ENCODE data around the gene BOC. TPM values are rescaled to one million over a fixed set of nuclear protein-coding genes. Genes with fewer than 3 reads are reported as not detected.

Gene BOC
- total RNA-seq, 2 donors from 2014 or later, result 1.9 to 9.8 TPM

DNA sequence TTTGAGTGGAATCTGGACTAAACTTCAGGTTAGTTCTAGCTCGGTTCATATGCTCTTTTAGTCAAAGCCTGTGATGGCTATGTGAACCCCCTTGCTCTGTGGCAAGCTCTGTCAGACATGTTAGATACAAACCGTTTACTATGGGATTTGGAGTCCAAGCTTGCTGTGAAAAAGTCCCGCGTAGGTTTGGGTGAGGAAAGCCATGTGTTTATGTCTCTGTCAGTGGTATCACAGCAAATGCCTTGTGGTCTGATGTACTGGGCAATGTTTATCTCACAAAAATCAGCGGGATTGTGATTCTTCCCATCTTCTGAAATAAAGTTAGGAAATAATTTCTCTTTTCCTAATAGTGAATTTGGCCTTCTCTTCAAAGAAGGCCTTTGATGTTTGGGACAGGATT is 5.0 kb downstream of the BOC start:
- H3K27me3 ChIP-seq, result peaks cover 10% of the 10 kb centered on the region
- H3K9ac ChIP-seq (ENCODE audit: low read depth in 2 of 2, low read length in 2 of 2), result no peak overlapping the region
- H3K9me3 ChIP-seq, result no peaks in the 10 kb centered on the region
- DNase-seq, result no peak
- no peaks in the 10 kb centered on the region for H3K4me1 ChIP-seq
- intact Hi-C loops (cut with DNase I), result no loop called here
- TF ChIP-seq, protein P1, sequence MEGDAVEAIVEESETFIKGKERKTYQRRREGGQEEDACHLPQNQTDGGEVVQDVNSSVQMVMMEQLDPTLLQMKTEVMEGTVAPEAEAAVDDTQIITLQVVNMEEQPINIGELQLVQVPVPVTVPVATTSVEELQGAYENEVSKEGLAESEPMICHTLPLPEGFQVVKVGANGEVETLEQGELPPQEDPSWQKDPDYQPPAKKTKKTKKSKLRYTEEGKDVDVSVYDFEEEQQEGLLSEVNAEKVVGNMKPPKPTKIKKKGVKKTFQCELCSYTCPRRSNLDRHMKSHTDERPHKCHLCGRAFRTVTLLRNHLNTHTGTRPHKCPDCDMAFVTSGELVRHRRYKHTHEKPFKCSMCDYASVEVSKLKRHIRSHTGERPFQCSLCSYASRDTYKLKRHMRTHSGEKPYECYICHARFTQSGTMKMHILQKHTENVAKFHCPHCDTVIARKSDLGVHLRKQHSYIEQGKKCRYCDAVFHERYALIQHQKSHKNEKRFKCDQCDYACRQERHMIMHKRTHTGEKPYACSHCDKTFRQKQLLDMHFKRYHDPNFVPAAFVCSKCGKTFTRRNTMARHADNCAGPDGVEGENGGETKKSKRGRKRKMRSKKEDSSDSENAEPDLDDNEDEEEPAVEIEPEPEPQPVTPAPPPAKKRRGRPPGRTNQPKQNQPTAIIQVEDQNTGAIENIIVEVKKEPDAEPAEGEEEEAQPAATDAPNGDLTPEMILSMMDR (IDR thresholded peaks at IDR 0.05), result no peak
- H3K27ac ChIP-seq, result no peak overlapping the region
- no peaks in the 10 kb centered on the region for H3K36me3 ChIP-seq
- no peak overlapping the region for H3K4me3 ChIP-seq

DNA sequence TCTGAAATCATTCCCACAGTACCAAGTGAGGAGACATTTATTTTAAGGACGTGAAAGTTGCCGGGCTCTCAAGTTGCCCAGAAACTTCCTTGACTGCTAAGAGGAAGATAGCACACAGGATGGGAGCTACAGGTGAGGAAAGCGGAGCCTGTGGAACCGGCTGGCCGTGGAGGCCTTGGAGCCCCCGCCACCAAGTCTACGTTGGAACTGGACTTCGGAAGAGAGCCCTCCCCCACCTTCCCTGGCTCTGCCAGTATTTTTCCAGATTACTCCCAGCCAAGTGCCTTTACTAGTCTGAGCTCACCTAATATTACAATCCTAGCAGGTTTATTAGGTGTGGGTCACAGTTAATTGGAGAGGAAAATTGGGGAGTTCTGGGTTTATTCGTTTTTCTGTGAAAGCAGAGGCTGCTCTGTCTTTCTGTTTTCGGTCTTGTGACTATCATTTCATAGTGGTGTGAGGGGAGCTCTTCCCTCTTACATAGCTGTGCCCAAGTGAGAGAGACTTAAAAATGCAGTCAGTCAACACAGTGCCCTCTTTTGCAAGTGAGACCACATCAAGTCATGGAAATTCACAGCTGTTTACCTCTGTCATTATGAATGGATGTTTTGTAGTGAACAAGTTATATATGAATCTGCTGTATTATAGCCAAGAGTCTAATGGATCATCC is 6.8 kb downstream of the BOC start:
- no peak overlapping the region for H3K4me3 ChIP-seq
- no peaks in the 10 kb centered on the region for H3K36me3 ChIP-seq
- DNase-seq, result no peak
- intact Hi-C loops (cut with DNase I), result no loop called here
- no peaks in the 10 kb centered on the region for H3K27me3 ChIP-seq
- no peak overlapping the region for H3K27ac ChIP-seq
- H3K4me1 ChIP-seq, result no peaks in the 10 kb centered on the region
- TF ChIP-seq, protein P1 (IDR thresholded peaks at IDR 0.05), result no peak
- no peaks in the 10 kb centered on the region for H3K9me3 ChIP-seq
- no peak overlapping the region for H3K9ac ChIP-seq (ENCODE audit: low read depth in 2 of 2, low read length in 2 of 2)

DNA sequence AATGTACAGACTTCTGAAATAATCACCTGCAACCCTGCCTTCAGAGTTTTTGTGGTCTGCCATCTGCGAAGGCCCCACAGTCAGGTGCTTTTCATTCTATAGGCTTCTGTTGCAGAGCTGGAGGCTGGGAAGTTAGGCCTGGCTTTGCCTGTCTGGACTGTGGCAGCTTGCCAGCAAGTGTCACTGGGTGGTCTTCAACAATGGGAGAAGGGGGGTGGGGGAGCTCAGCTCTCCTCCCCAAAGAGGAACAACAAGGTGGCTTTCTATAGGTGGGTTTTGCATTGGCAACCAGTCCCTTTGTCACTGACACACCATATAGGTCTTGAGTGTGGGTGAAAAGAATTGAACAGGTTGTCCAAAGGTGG is 7.3 kb downstream of the BOC start:
- intact Hi-C loops (cut with DNase I), result no loop called here

DNA sequence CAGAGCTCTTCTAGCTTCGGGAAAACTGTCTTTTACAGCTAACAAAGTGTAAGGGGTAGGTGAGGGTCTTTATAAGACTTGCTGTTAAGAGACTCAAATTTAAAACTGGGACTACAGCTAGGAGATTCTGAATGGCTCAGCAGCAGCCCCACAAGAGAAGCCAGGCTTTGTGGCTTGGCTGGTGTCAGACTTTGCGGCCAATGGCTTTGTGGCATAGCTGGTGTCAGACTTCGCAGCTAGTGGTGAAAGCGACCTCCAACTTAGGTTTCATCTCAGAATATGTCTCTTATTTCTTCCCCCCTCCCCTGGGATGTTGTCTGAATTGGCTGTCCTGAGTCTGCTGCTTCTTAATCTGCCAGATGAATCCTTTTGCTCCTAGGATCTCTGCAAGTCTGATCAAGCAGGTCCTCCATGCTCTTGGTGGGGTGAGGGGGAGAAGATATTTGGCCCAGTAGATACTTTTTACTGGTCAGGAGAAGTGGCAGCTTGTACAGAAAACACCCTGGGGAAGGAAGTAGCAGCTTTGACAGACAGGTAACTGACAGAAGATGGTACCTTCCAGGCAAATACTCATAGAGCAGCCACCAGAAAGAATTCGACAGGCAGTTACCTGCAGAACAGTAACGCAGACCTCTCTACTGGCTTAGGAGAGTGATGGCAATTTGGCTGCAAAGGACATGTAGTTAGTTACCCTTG is 8.4 kb downstream of the BOC start:
- no peaks in the 10 kb centered on the region for H3K36me3 ChIP-seq
- no peak for DNase-seq
- no peak overlapping the region for H3K4me3 ChIP-seq
- H3K9me3 ChIP-seq, result no peaks in the 10 kb centered on the region
- intact Hi-C loops (cut with DNase I), result no loop called here
- H3K9ac ChIP-seq (ENCODE audit: low read depth in 2 of 2, low read length in 2 of 2), result no peak overlapping the region
- H3K27ac ChIP-seq, result no peak overlapping the region
- TF ChIP-seq, protein P1 (IDR thresholded peaks at IDR 0.05), result no peak
- no peaks in the 10 kb centered on the region for H3K27me3 ChIP-seq
- no peaks in the 10 kb centered on the region for H3K4me1 ChIP-seq

More for the DNA sequence above, 7.3 kb downstream of the BOC start:
- H3K9me3 ChIP-seq, result no peaks in the 10 kb centered on the region
- TF ChIP-seq, protein P1 (IDR thresholded peaks at IDR 0.05), result no peak
- H3K36me3 ChIP-seq, result no peaks in the 10 kb centered on the region
- H3K4me3 ChIP-seq, result no peak overlapping the region
- no peak overlapping the region for H3K9ac ChIP-seq (ENCODE audit: low read depth in 2 of 2, low read length in 2 of 2)
- no peak overlapping the region for H3K27ac ChIP-seq
- no peak for DNase-seq
- no peaks in the 10 kb centered on the region for H3K27me3 ChIP-seq
- no peaks in the 10 kb centered on the region for H3K4me1 ChIP-seq

DNA sequence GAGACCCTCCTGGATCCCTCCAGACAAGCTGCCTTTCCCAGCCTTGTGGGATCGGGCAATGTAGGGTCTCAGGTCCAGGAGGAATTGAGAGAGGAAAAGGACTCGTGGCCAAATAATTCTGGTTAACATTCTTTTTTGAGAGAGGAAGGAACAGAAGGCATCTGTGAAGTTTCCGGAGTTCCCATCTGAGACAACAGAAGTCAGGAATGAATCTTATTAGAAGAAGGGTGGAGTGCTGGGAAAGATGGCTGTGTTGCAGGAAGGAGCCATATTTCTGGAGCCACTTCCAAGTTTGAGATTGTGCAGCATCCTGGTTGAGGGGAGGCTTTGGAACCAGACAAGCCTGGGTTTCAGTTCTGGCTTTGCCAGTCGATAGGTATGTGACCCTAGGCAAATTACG is 9.4 kb downstream of the BOC start:
- H3K4me3 ChIP-seq, result no peak overlapping the region
- H3K27ac ChIP-seq, result no peak overlapping the region
- no peaks in the 10 kb centered on the region for H3K27me3 ChIP-seq
- no peaks in the 10 kb centered on the region for H3K4me1 ChIP-seq
- no peaks in the 10 kb centered on the region for H3K36me3 ChIP-seq
- intact Hi-C loops (cut with DNase I), result no loop called here
- no peaks in the 10 kb centered on the region for H3K9me3 ChIP-seq
- TF ChIP-seq, protein P1 (IDR thresholded peaks at IDR 0.05), result no peak
- no peak for DNase-seq
- H3K9ac ChIP-seq (ENCODE audit: low read depth in 2 of 2, low read length in 2 of 2), result no peak overlapping the region

All from colonic mucosa (tissue), 4 donors.